Pancreas (tissue), 10 donors: ENCODE results near the gene CDH13. TPM values are rescaled to one million over a fixed set of nuclear protein-coding genes. Genes with fewer than 3 reads are reported as not detected.

Experiments
- ATAC-seq, 4 donors: fragments of 200-7000 bp; cut with Tn5 transposase; one replicate each; pipeline versions ENCODE4 v1.8.0 to v1.9.1; 2020; ENCODE audit warnings: mild to moderate bottlenecking in 4 of 4, moderate library complexity in 4 of 4
- DNase-seq, 6 donors: peaks; one replicate each; pipeline ENCODE4 v3.0.0-alpha.2; 2020
- FAIRE-seq: peaks from 2 replicates; lab custom pipeline; 2012; peaks lifted over from hg19 to GRCh38; lab: Jason Lieb, UNC
- H3K27ac ChIP-seq, 4 donors: fragments of 200-600 bp; sonication (generic); 1 replicate in 3 of 4; 2 replicates in 1 of 4; pipeline versions ENCODE4 v1.5.0 to v1.8.0; 2020
- H3K27me3 ChIP-seq, 4 donors: fragments of 200-600 bp; one replicate each; pipeline ENCODE4 v1.8.0; 2021
- H3K36me3 ChIP-seq, 3 donors: fragments of 200-600 bp; sonication (generic) in 1 of 3; one replicate each; pipeline versions ENCODE4 v1.5.0 to v1.8.0; 2020 to 2021
- H3K4me1 ChIP-seq, 3 donors: fragments of 200-600 bp; one replicate each; pipeline ENCODE4 v1.8.0; 2021
- H3K4me3 ChIP-seq, 4 donors: fragments of 200-600 bp; sonication (generic) in 2 of 4; one replicate each; pipeline versions ENCODE4 v1.5.0 to v1.8.0; 2020 to 2021
- H3K9me3 ChIP-seq, 4 donors: fragments of 200-600 bp; one replicate each; pipeline ENCODE4 v1.8.0; 2021
- WGBS, 2 donors: extraction: QIAGEN DNeasy Blood & Tissue Kit; methylation state at CpG; one replicate each; pipeline ENCODE4 v1.1.7; 2013; 5-methylcytosine and 5-hydroxymethylcytosine counted together
- intact Hi-C, 3 donors: fragments of 100-400 bp; cut with DNase I; formaldehyde crosslinking; loops; one replicate each; pipeline versions ENCODE4 v1.11.1 to v1.14.2; 2022
- polyA plus RNA-seq, 2 donors: library from polyadenylated mRNA; stranded (reverse); fragments of 200-250 nt; gene quantifications; one replicate each; pipeline ENCODE4 v1.2.3, GENCODE V29; 2013
- total RNA-seq, 6 donors: library from RNA; stranded (reverse); fragmentation: NEBNext Ultra II Directional in 4 of 6; extraction: Animal tissue kit (Norgen Biotek cat#: 25700) in 4 of 6; gene quantifications; one replicate each; pipeline versions ENCODE4 v1.2.1 to v1.2.4, GENCODE V29; 2021 to 2023
- TF ChIP-seq, protein P1 (sequence below), 4 donors: fragments of 200-600 bp; sonication (generic) in 3 of 4; IDR thresholded peaks; one replicate each; pipeline versions ENCODE4 v1.5.0 to v1.8.0; 2021; ENCODE audit warnings: antibody characterized with exemption in 4 of 4
- donor health status: healthy with polysubstance abuse.
- donor health status: DM: no; HTN: no; CAD: no; lungs with moderate emphysema.
- donor health status: DM: no; HTN: no; CAD: no.
- donor health status: control.
- donor health status: control.
- donor health status: Bipolar disorder and iron deficiency.
- donor health status: DM: yes; HTN: yes; CAD: no.
- donor health status: DM: no; HTN: no; CAD: no.
- donor health status: DM: no; HTN: no; CAD: no.
- donor health status: DM: yes; HTN: yes; CAD: no.

The CDH13 gene
- total and polyA plus RNA-seq, 8 donors = 0.12 to 1.0 (median 0.37) TPM

DNA sequence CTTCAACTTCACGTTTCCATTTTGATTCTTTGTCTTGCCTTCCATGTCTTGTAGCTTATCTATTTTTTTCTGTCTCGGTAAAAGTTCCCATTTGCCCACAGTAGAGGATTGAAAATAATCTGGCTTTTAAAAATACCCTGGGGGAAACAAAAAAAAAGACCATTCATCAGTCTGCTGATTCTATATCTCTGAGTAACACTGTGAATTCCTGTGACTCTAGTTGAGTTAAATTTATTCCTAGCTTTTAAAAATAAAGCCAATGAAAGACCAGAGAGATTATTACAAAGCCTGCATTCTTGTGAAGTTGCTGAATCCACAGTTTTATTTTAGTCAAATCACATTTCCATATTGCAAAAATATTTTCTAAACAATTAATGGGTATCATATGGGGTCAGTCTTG, 532.3 kb downstream of the CDH13 start:
- FAIRE-seq = no peak
- TF ChIP-seq, protein P1, sequence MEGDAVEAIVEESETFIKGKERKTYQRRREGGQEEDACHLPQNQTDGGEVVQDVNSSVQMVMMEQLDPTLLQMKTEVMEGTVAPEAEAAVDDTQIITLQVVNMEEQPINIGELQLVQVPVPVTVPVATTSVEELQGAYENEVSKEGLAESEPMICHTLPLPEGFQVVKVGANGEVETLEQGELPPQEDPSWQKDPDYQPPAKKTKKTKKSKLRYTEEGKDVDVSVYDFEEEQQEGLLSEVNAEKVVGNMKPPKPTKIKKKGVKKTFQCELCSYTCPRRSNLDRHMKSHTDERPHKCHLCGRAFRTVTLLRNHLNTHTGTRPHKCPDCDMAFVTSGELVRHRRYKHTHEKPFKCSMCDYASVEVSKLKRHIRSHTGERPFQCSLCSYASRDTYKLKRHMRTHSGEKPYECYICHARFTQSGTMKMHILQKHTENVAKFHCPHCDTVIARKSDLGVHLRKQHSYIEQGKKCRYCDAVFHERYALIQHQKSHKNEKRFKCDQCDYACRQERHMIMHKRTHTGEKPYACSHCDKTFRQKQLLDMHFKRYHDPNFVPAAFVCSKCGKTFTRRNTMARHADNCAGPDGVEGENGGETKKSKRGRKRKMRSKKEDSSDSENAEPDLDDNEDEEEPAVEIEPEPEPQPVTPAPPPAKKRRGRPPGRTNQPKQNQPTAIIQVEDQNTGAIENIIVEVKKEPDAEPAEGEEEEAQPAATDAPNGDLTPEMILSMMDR (IDR thresholded peaks at IDR 0.05) = no peak
- Histone ChIP-seq H3K27ac (no peak overlapping the region), H3K4me3 (no peak overlapping the region), H3K27me3 (no peaks in the 10 kb centered on the region), H3K9me3 (no peaks in the 10 kb centered on the region), H3K36me3 (no peaks in the 10 kb centered on the region), H3K4me1 (no peaks in the 10 kb centered on the region)
- intact Hi-C loops = no loop called here
- DNase-seq = no peak
- ATAC-seq = no peak
- 50 to 65% methylated on average over 2 of the region's 2 CpGs for WGBS, 2 donors

GRCh38 chr16:83160287-83161020, 533.7 kb downstream of the CDH13 start:
- intact Hi-C loops = no loop called here
- H3K4me3 ChIP-seq = no peak overlapping the region
- TF ChIP-seq, protein P1 (IDR thresholded peaks at IDR 0.05) = no peak
- H3K27me3 ChIP-seq = no peaks in the 10 kb centered on the region
- no peaks in the 10 kb centered on the region for H3K9me3 ChIP-seq
- no peaks in the 10 kb centered on the region for H3K36me3 ChIP-seq
- WGBS, 2 donors = 41 to 44% methylated on average over 7 of the region's 7 CpGs
- no peaks in the 10 kb centered on the region for H3K4me1 ChIP-seq
- DNase-seq = no peak
- ATAC-seq = no peak
- no peak overlapping the region for H3K27ac ChIP-seq
- FAIRE-seq = no peak

DNA sequence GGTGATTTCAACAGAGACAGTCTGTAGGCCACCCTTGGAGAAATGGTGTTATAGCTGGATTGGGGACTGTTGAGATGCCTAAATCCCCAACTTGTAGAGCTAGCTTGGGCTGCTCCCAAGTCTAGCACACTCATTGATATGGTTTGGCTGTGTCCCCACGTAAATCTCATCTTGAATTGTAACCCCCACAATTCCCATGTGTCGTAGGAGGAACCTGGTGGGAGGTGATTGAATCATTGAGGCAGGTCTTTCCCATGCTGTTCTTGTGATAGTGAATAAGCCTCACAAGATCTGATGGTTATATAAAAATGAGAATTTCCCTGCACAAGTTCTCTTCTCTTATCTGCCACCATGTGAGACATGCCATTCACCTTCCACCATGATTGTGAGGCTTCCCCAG, 536.0 kb downstream of the CDH13 start:
- no peak for FAIRE-seq
- no peak overlapping the region for H3K4me3 ChIP-seq
- no peaks in the 10 kb centered on the region for H3K9me3 ChIP-seq
- H3K4me1 ChIP-seq = no peaks in the 10 kb centered on the region
- TF ChIP-seq, protein P1 (IDR thresholded peaks at IDR 0.05) = no peak
- ATAC-seq = no peak
- 46 to 53% methylated on average over 2 of the region's 2 CpGs for WGBS, 2 donors
- no peaks in the 10 kb centered on the region for H3K36me3 ChIP-seq
- H3K27me3 ChIP-seq = no peaks in the 10 kb centered on the region
- no peak for DNase-seq
- H3K27ac ChIP-seq = no peak overlapping the region
- intact Hi-C loops = no loop called here

- H3K27me3 ChIP-seq = peaks cover 0 to 9% (median 0%) of the 10 kb centered on the region in 4 donors
- intact Hi-C loops = no loop called here
- H3K36me3 ChIP-seq = no peaks in the 10 kb centered on the region
- FAIRE-seq = no peak
- H3K9me3 ChIP-seq = no peaks in the 10 kb centered on the region
- no peaks in the 10 kb centered on the region for H3K4me1 ChIP-seq
- WGBS, 2 donors = 40 to 56% methylated on average over 3 of the region's 3 CpGs
- DNase-seq = no peak
- no peak overlapping the region for H3K27ac ChIP-seq
- TF ChIP-seq, protein P1 (IDR thresholded peaks at IDR 0.05) = no peak
- H3K4me3 ChIP-seq = no peak overlapping the region
- no peak for ATAC-seq
Measured at GRCh38 chr16:83164816-83165215, 538.0 kb downstream of the CDH13 start.

- intact Hi-C loops = no loop called here
- WGBS, 2 donors = 48 to 54% methylated on average over 3 of the region's 3 CpGs
- no peak for FAIRE-seq
Measured at GRCh38 chr16:83171396-83171795, 544.6 kb downstream of the CDH13 start.

More at GRCh38 chr16:83171396-83171795, 544.6 kb downstream of the CDH13 start:
- peaks cover 0 to 13% (median 0%) of the 10 kb centered on the region in 4 donors for H3K27me3 ChIP-seq
- H3K36me3 ChIP-seq = no peaks in the 10 kb centered on the region
- no peaks in the 10 kb centered on the region for H3K9me3 ChIP-seq
- H3K4me1 ChIP-seq = no peaks in the 10 kb centered on the region
- no peak overlapping the region for H3K4me3 ChIP-seq
- DNase-seq = no peak
- TF ChIP-seq, protein P1 (IDR thresholded peaks at IDR 0.05) = no peak
- no peak for ATAC-seq
- no peak overlapping the region for H3K27ac ChIP-seq
